ENCODE data around the gene SLCO2B1.
A peak's percentile ranks its signal among the peaks of the same experiment; 100 is the strongest.

Gene SLCO2B1

GRCh38 chr11:75195167-75195962 is 44.5 kb downstream of the SLCO2B1 start:
- DNase-seq, result no peak

GRCh38 chr11:75196426-75196825 is 45.5 kb downstream of the SLCO2B1 start:
- DNase-seq, result no peak

GRCh38 chr11:75197512-75198277 is 46.8 kb downstream of the SLCO2B1 start:
- no peak for DNase-seq

GRCh38 chr11:75198278-75198973 is 47.5 kb downstream of the SLCO2B1 start:
- DNase-seq, result no peak

- peak; percentile 8 to 12 for DNase-seq
These were observed 48.6 kb downstream of the SLCO2B1 start for GRCh38 chr11:75199412-75199955.

GRCh38 chr11:75200051-75200450 is 49.1 kb downstream of the SLCO2B1 start:
- no peak for DNase-seq

GRCh38 chr11:75200531-75200930 is 49.6 kb downstream of the SLCO2B1 start:
- no peak for DNase-seq

- no peak for DNase-seq
These were observed 50.9 kb downstream of the SLCO2B1 start for GRCh38 chr11:75201771-75202170.

- DNase-seq, result no peak
These were observed 51.3 kb downstream of the SLCO2B1 start for GRCh38 chr11:75202195-75202594.

- no peak for DNase-seq
These were observed 52.2 kb downstream of the SLCO2B1 start for GRCh38 chr11:75203138-75203537.

- DNase-seq, result no peak
These were observed 52.7 kb downstream of the SLCO2B1 start for GRCh38 chr11:75203641-75204011.

- no peak for DNase-seq
These were observed 53.2 kb downstream of the SLCO2B1 start for GRCh38 chr11:75204012-75204674.

- DNase-seq, result peak; percentile 64 to 72
These were observed 54.0 kb downstream of the SLCO2B1 start for GRCh38 chr11:75204685-75205563.

- DNase-seq, result no peak
These were observed 54.7 kb downstream of the SLCO2B1 start for GRCh38 chr11:75205564-75206020.

- DNase-seq, result no peak
These were observed 57.5 kb downstream of the SLCO2B1 start for GRCh38 chr11:75208446-75208845.

GRCh38 chr11:75212411-75212810 is 61.5 kb downstream of the SLCO2B1 start:
- no peak for DNase-seq

- DNase-seq, result no peak
These were observed 63.5 kb downstream of the SLCO2B1 start for GRCh38 chr11:75214411-75214821.

- no peak for DNase-seq
These were observed 63.9 kb downstream of the SLCO2B1 start for GRCh38 chr11:75214843-75215242.

- no peak for DNase-seq
These were observed 69.0 kb downstream of the SLCO2B1 start for GRCh38 chr11:75219869-75220268.

GRCh38 chr11:75223954-75224643 is 73.2 kb downstream of the SLCO2B1 start:
- no peak for DNase-seq

- DNase-seq, result no peak
These were observed 74.9 kb downstream of the SLCO2B1 start for GRCh38 chr11:75225794-75226193.

All from NCI-H187 (cell line).